DOHH2 (cell line): ENCODE data around the gene TTC6.

Experiments used
- H3F3A ChIP-seq: fragments of 200-600 bp; sonication (generic), shearing (Covaris generic); 2 replicates; pipeline ENCODE4 v1.6.0; 2016; ENCODE audit warnings: antibody characterized with exemption, mild to moderate bottlenecking; ENCODE audit not compliant: control insufficient read depth, insufficient read depth
- H3K27ac ChIP-seq: fragments of 200-600 bp; sonication (generic); 2 replicates; pipeline ENCODE4 v1.5.1; 2014; ENCODE audit warnings: low read depth, mild to moderate bottlenecking, low read length, moderate library complexity
- H3K27me3 ChIP-seq: fragments of 200-600 bp; sonication (generic); 2 replicates; pipeline ENCODE4 v1.6.1; 2014; ENCODE audit warnings: mild to moderate bottlenecking, low read length, mixed read lengths; ENCODE audit not compliant: control insufficient read depth
- H3K36me3 ChIP-seq: fragments of 200-600 bp; sonication (generic); 2 replicates; pipeline ENCODE4 v1.6.1; 2014; ENCODE audit warnings: mild to moderate bottlenecking, low read length, moderate library complexity, mixed read lengths; ENCODE audit not compliant: control insufficient read depth
- H3K4me1 ChIP-seq: fragments of 200-600 bp; sonication (generic); 2 replicates; pipeline ENCODE4 v1.6.1; 2014; ENCODE audit warnings: mild to moderate bottlenecking, low read length, mixed read lengths; ENCODE audit not compliant: control insufficient read depth
- H3K4me2 ChIP-seq: fragments of 200-600 bp; sonication (generic); 2 replicates; pipeline ENCODE4 v1.6.0; 2014; ENCODE audit warnings: mild to moderate bottlenecking, low read length, moderate library complexity
- H3K4me3 ChIP-seq: fragments of 200-600 bp; sonication (generic); 2 replicates; pipeline ENCODE4 v1.5.1; 2014; ENCODE audit warnings: mild to moderate bottlenecking, low read length, mixed read lengths
- H3K79me2 ChIP-seq: fragments of 200-600 bp; sonication (generic); 2 replicates; pipeline ENCODE4 v1.6.1; 2014; ENCODE audit warnings: mild to moderate bottlenecking, low read length, mixed read lengths; ENCODE audit not compliant: control insufficient read depth
- H3K9me2 ChIP-seq: fragments of 200-600 bp; sonication (generic); replicated peaks from 2 replicates; pipeline ENCODE4 v1.6.1; 2014; ENCODE audit warnings: mild to moderate bottlenecking, low read length, mixed read lengths; ENCODE audit not compliant: control insufficient read depth
- H3K9me3 ChIP-seq: fragments of 200-600 bp; sonication (generic); 2 replicates; pipeline ENCODE4 v1.6.1; 2014; ENCODE audit warnings: antibody characterized with exemption, low read length, mixed read lengths; ENCODE audit not compliant: control insufficient read depth, insufficient read depth
- H4K20me1 ChIP-seq: fragments of 200-600 bp; sonication (generic); 2 replicates; pipeline ENCODE4 v1.6.0; 2014; ENCODE audit warnings: low read depth, mild to moderate bottlenecking, antibody characterized with exemption, low read length, moderate library complexity; ENCODE audit not compliant: control insufficient read depth, insufficient read depth
- CTCF ChIP-seq: fragments of 200-600 bp; sonication (generic); IDR thresholded peaks from one replicate; pipeline ENCODE4 v1.5.1; 2014; ENCODE audit warnings: antibody characterized with exemption, mild to moderate bottlenecking, low read depth, low read length; ENCODE audit not compliant: poor library complexity, severe bottlenecking
- EZH2phosphoT487 ChIP-seq: fragments of 200-600 bp; sonication (generic); IDR thresholded peaks from 2 replicates; pipeline ENCODE4 v1.6.1; 2017; ENCODE audit warnings: borderline replicate concordance, mild to moderate bottlenecking, antibody characterized with exemption, low read length, moderate library complexity, mixed read lengths

The TTC6 gene

DNA sequence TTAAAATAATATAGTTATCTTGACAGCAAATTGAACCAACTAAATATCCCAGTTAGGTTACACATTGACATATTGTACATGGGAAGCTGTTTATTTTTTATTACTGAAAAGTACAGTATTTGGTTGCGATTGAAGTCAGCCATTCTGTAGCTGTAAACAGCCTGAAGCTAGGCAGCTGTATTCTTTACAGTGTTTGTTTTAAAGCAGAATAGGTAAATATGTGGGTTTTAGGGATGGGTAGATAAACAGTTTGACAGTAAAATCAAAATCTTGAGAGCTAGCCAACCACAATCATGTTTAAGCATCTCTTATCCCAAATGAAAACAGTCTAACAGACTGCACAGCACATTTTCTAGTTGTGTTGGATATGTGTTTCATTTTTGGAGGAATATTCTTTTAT, 45.7 kb downstream of the TTC6 start:
- Histone ChIP-seq H3K79me2 (no peaks in the 10 kb centered on the region), H3K9me3 (no peaks in the 10 kb centered on the region), H3K9me2 (no peaks in the 10 kb centered on the region), H3K4me1 (no peaks in the 10 kb centered on the region), H3F3A (no peaks in the 10 kb centered on the region), H3K27ac (no peak overlapping the region), H3K36me3 (no peaks in the 10 kb centered on the region), H3K4me2 (no peak overlapping the region), H4K20me1 (no peaks in the 10 kb centered on the region), H3K27me3 (no peaks in the 10 kb centered on the region), H3K4me3 (no peak overlapping the region)
- TF ChIP-seq CTCF (no peak), EZH2phosphoT487 (no peak)

GRCh38 chr14:37642125-37642524, 46.7 kb downstream of the TTC6 start:
- H3K4me3 ChIP-seq: no peak overlapping the region
- no peaks in the 10 kb centered on the region for H3K27me3 ChIP-seq
- no peaks in the 10 kb centered on the region for H3K9me3 ChIP-seq
- H3K9me2 ChIP-seq: no peaks in the 10 kb centered on the region
- H4K20me1 ChIP-seq: no peaks in the 10 kb centered on the region
- TF ChIP-seq EZH2phosphoT487 (no peak), CTCF (no peak)
- no peaks in the 10 kb centered on the region for H3K4me1 ChIP-seq
- no peak overlapping the region for H3K27ac ChIP-seq
- no peak overlapping the region for H3K4me2 ChIP-seq
- no peaks in the 10 kb centered on the region for H3F3A ChIP-seq
- no peaks in the 10 kb centered on the region for H3K36me3 ChIP-seq
- no peaks in the 10 kb centered on the region for H3K79me2 ChIP-seq

DNA sequence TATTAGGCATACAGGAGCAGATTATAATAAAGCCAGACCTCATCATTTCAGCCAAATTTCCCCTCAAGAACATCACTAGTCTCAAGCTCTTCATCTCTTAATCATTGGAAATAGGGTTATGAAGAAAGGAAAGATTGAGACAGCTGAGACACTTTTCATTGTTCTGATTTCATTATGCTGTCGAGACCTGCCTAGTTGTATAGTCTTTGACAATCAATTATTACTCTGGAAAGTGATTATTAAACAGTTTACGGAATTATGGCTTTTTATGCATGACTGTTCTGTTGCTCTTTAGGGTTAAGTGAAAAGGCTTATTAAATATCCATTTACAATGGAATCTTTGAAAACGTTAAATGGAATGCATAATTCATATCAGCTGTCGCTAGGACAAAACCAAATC, 48.3 kb downstream of the TTC6 start:
- H3K36me3 ChIP-seq: no peaks in the 10 kb centered on the region
- no peaks in the 10 kb centered on the region for H3K27me3 ChIP-seq
- no peak overlapping the region for H3K4me3 ChIP-seq
- no peaks in the 10 kb centered on the region for H3K9me2 ChIP-seq
- H3K4me1 ChIP-seq: no peaks in the 10 kb centered on the region
- TF ChIP-seq CTCF (no peak), EZH2phosphoT487 (no peak)
- no peaks in the 10 kb centered on the region for H3K9me3 ChIP-seq
- H3K27ac ChIP-seq: no peak overlapping the region
- H3F3A ChIP-seq: no peaks in the 10 kb centered on the region
- H3K79me2 ChIP-seq: no peaks in the 10 kb centered on the region
- no peak overlapping the region for H3K4me2 ChIP-seq
- no peaks in the 10 kb centered on the region for H4K20me1 ChIP-seq
